ENCODE data around the gene TIAM1. TPM values are rescaled to one million over a fixed set of nuclear protein-coding genes. Genes with fewer than 3 reads are reported as not detected.
A peak's percentile ranks its signal among the peaks of the same experiment; 100 is the strongest.

The TIAM1 gene
- polyA plus RNA-seq, 1 experiment, result 0.11 TPM

GRCh38 chr21:31181082-31181750 lies 162.8 kb downstream of the TIAM1 start:
- ChIA-PET CTCF (interaction anchor here (0.7 to 5.3 kb wide), 6 partner anchors 9 to 82 kb away, joined by 3 to 32 read pairs (median 5); no protein-coding TSS in a partner anchor), POLR2A (no interaction called here)
- DNase-seq (ENCODE audit: low read depth), result no peak
- TF ChIP-seq CTCF (IDR thresholded peaks at IDR 0.05; ENCODE audit: insufficient read depth, low read depth, low read length), result no peak
- H3K27me3 ChIP-seq (ENCODE audit: control insufficient read depth, insufficient read depth, low read length), result no peaks in the 10 kb centered on the region
- no peaks in the 10 kb centered on the region for H3K36me3 ChIP-seq (ENCODE audit: control insufficient read depth, insufficient read depth, low read length)
- no peak overlapping the region for H3K4me3 ChIP-seq (ENCODE audit: low read depth, low read length)

GRCh38 chr21:31180256-31181081 lies 163.6 kb downstream of the TIAM1 start:
- ChIA-PET POLR2A (no interaction called here), CTCF (interaction anchor here (0.7 to 5.3 kb wide), 6 partner anchors 9 to 82 kb away, joined by 3 to 32 read pairs (median 6); no protein-coding TSS in a partner anchor)
- TF ChIP-seq CTCF (IDR thresholded peaks at IDR 0.05; ENCODE audit: insufficient read depth, low read depth, low read length), result peak; percentile 54
- Histone ChIP-seq H3K36me3 (ENCODE audit: control insufficient read depth, insufficient read depth, low read length) (no peaks in the 10 kb centered on the region), H3K27me3 (ENCODE audit: control insufficient read depth, insufficient read depth, low read length) (no peaks in the 10 kb centered on the region), H3K4me3 (ENCODE audit: low read depth, low read length) (no peak overlapping the region)
- no peak for DNase-seq (ENCODE audit: low read depth)

- DNase-seq (ENCODE audit: low read depth), result no peak
- no peak overlapping the region for H3K4me3 ChIP-seq (ENCODE audit: low read depth, low read length)
- CTCF ChIA-PET, result interaction anchor here (0.7 kb wide), 1 partner anchor 78 kb away, joined by 3 read pairs; no protein-coding TSS in a partner anchor
- H3K36me3 ChIP-seq (ENCODE audit: control insufficient read depth, insufficient read depth, low read length), result no peaks in the 10 kb centered on the region
- POLR2A ChIA-PET, result no interaction called here
- no peak for TF ChIP-seq CTCF (IDR thresholded peaks at IDR 0.05; ENCODE audit: insufficient read depth, low read depth, low read length)
- no peaks in the 10 kb centered on the region for H3K27me3 ChIP-seq (ENCODE audit: control insufficient read depth, insufficient read depth, low read length)
These were observed 167.3 kb downstream of the TIAM1 start for GRCh38 chr21:31176725-31177124.

GRCh38 chr21:31176080-31176551 lies 167.9 kb downstream of the TIAM1 start:
- POLR2A ChIA-PET, result no interaction called here
- TF ChIP-seq CTCF (IDR thresholded peaks at IDR 0.05; ENCODE audit: insufficient read depth, low read depth, low read length), result no peak
- H3K4me3 ChIP-seq (ENCODE audit: low read depth, low read length), result no peak overlapping the region
- CTCF ChIA-PET, result no interaction called here
- H3K27me3 ChIP-seq (ENCODE audit: control insufficient read depth, insufficient read depth, low read length), result no peaks in the 10 kb centered on the region
- no peak for DNase-seq (ENCODE audit: low read depth)
- H3K36me3 ChIP-seq (ENCODE audit: control insufficient read depth, insufficient read depth, low read length), result no peaks in the 10 kb centered on the region

GRCh38 chr21:31173881-31174555 lies 170.0 kb downstream of the TIAM1 start:
- CTCF ChIA-PET, result interaction anchor here (1.2 to 2.1 kb wide), 2 partner anchors 11 to 75 kb away, joined by 3 to 8 read pairs; no protein-coding TSS in a partner anchor
- POLR2A ChIA-PET, result no interaction called here
- DNase-seq (ENCODE audit: low read depth), result no peak

More at GRCh38 chr21:31173881-31174555, 170.0 kb downstream of the TIAM1 start:
- H3K36me3 ChIP-seq (ENCODE audit: control insufficient read depth, insufficient read depth, low read length), result no peaks in the 10 kb centered on the region
- H3K4me3 ChIP-seq (ENCODE audit: low read depth, low read length), result no peak overlapping the region
- TF ChIP-seq CTCF (IDR thresholded peaks at IDR 0.05; ENCODE audit: insufficient read depth, low read depth, low read length), result no peak
- no peaks in the 10 kb centered on the region for H3K27me3 ChIP-seq (ENCODE audit: control insufficient read depth, insufficient read depth, low read length)
